ENCODE measurements around the gene GPS1.

Gene GPS1

GRCh38 chr17:82059272-82060000 is 7.7 kb downstream of the GPS1 start:
- no peak for DNase-seq (ENCODE audit: low spot score)

- no peak for DNase-seq (ENCODE audit: low spot score)
Observed at GRCh38 chr17:82060001-82060380, 8.3 kb downstream of the GPS1 start.

DNA sequence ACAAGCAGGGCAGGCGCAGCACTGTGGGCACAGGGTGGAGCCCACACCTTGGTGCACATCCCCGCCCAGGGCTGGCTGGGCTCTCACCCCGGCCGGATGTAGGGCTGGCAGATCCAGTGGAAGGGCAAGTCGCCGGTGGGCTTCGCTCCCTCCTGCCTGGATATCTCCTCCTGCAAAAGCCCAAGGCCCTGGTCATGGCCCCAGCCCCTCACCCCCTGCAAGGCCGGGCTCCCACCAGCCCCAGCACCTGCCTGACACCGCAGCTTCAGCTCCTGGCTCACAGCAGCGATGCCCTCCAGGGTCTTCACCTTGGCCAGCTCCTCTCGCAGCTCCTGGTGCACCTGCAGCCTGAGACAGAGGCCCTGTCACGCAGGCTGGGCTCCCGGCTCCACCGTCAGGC is 8.9 kb downstream of the GPS1 start:
- no peak for DNase-seq (ENCODE audit: low spot score)

GRCh38 chr17:82061047-82061925 is 9.6 kb downstream of the GPS1 start:
- no peak for DNase-seq (ENCODE audit: low spot score)

DNA sequence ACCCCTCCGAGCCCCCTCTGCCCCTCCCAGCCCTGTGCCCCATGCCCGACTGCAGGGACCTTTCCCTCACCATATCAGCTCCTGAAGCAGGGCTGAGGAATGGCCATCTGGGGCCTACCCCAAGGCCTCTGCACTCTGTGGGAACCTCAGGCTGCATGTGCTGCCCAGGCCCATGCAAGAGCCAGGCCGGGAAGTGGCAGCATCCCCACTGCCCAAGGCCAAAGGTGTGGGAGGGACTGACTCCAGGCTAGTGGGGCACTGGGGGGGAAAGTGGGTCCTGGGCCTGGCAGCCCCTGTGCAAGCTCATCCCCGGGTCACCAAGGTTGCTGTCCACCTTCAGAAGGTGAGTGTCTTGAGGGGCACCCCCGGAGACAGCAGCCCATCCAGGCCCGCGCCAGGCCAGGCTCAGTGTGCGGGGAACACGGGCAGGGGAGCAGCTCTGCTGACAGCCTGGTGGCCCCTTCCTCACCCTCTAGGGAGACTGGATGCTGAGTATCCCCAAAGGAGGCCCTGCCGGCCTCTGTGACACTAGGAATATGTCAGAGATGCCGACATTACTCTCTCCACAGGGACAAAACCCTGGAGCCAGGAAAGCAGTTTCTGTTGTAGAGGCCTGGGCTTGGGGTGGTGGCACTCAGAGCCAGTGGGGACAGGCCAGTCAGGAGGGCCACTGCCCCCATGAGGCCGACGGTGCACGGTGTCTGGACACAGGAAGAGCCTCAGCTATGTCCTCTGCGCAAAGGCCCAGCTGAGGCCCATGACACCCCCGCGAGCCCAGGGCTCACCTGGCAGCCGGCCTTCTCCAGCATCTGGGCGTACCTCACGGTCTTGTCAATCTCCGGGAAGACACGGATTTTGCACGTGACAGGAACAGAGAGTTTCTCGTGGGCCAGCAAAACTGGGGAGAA is 10.6 kb downstream of the GPS1 start:
- DNase-seq (ENCODE audit: low spot score) = no peak

GRCh38 chr17:82062984-82063368 is 11.3 kb downstream of the GPS1 start:
- no peak for DNase-seq (ENCODE audit: low spot score)

DNA sequence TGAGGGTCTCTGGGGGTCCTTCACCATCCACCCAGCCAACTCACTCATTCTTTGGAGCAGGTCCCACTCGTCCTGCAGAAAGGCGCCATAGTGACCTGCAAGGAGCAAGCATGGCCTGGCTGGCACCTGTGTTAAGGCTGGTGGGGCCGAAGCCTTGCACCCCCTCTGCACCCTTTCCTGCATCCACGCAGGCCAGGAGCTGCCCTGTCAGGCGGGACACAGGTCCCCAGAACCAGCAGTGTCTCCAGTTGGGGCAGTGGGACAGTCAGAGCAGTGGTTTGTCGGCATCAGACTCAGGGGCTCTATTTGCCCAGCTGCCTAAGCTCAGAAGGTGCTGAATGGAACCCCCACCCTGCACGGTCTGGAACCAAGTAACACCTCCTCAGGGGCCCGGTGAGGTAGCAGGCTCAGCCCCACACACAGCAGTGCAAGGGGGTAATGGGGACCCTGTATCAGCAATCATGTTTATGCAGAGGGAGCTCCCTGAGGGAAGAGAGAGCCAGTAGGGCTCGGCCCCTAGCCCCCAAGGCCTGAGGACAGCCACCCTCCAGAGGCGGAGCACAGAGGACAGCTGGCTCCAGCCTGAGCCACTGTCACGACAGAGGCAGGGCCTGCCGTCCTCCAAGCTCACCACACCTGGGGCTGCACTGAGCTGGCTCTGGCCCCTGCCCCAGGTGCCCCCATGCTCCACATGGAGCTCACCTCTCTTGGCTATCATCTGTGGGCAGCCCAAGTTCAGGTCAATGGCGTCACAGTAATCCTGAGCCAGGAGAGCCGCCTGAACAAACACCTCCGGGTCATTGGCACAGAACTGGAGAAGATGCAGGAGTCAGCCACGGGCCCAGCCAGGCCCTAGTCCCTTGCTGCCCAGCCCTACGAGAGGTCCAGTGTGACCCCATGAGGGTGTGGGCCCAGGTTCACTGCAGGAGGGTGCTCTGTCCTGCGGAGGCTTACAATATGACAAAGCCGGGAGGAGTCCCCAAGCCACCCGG is 12.0 kb downstream of the GPS1 start:
- DNase-seq (ENCODE audit: low spot score) = no peak

DNA sequence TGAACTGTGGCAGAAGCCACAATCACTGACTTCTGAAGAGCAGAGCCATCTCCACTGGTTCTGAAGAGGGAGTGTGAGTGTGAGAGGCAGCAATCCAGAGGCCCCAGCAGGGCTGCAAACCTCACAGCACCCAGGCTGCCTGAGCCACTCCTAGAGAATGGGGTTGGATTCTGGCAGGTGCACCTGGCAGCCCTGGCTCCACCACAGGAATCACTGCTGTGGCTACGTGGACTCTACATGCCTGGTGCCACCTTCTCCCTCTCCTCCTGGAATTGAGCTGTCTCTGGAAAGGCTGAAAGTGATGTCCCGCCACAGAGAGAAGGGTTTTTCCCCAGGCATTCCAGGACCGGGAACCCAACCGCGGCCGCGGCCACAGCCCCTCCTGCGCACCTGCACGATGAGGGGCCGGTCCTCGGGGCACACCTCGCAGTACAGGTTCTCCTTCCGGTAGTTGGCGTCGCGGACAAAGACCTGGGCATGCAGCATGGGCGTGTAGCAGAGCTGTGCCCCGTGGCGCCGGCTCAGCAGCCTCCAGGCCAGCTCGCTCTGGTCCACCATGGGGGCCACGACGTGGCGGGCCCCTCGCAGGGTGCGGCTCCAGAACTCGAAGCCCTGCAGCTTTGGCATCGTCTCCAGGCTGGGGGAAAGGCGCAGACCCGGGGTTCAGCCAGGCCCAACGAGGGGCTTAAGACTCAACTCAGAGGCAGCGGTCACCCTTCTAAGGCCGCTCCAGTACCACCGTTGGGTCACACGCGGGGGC is 12.9 kb downstream of the GPS1 start:
- DNase-seq (ENCODE audit: low spot score) = no peak

DNA sequence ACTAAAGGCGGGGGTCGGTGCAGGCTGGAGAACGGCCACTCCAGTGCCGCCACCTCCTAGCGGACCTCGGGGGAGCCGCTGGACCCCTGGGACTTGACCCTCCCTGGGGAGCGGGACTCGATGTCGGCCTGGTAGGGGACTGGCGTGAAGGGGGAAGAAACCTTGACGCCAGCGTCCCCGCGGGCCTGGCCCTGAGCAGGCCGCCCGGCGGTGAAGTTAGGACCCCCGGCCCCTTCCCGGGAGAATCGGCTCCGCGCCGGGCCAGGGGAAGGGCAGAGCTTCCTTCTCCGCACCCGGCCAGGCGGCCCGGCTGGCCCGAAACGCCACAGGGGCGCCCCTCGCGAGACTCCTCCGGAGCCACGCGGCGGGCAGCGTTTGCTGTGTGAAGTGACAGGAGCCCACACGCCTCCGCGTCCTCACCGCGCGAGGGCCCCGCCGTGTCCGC is 13.5 kb downstream of the GPS1 start:
- peak; percentile 55 for DNase-seq (ENCODE audit: low spot score)

GRCh38 chr17:82065638-82066303 is 14.1 kb downstream of the GPS1 start, which contains the start of gene DUS1L:
DUS1L (minus strand) TSS chr17:82065804; CDS start chr17:82065059, 745 bp downstream.
- peak; percentile 54 for DNase-seq (ENCODE audit: low spot score)

DNA sequence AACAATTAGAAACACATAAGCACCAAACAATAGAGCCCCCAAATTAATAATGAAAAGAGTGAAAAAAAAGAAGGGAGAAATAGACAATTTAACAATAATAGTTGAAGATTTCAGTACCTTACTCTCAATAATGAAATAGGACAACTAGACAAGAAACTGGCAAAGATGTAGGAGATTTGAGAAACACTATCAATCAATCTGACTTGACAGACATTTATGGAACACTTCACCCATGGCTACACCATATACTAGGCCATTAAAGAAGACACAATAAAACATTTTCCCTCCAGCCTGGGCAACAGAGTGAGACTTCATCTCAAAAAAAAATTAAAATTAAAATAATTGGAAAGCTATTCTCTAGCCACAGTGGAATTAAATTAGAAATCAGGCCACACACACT is 18.9 kb downstream of the GPS1 start:
- no peak for DNase-seq (ENCODE audit: low spot score)

- DNase-seq (ENCODE audit: low spot score) = no peak
Observed at GRCh38 chr17:82072827-82073226, 21.1 kb downstream of the GPS1 start.

- no peak for DNase-seq (ENCODE audit: low spot score)
Observed at GRCh38 chr17:82073446-82073845, 21.7 kb downstream of the GPS1 start.

DNA sequence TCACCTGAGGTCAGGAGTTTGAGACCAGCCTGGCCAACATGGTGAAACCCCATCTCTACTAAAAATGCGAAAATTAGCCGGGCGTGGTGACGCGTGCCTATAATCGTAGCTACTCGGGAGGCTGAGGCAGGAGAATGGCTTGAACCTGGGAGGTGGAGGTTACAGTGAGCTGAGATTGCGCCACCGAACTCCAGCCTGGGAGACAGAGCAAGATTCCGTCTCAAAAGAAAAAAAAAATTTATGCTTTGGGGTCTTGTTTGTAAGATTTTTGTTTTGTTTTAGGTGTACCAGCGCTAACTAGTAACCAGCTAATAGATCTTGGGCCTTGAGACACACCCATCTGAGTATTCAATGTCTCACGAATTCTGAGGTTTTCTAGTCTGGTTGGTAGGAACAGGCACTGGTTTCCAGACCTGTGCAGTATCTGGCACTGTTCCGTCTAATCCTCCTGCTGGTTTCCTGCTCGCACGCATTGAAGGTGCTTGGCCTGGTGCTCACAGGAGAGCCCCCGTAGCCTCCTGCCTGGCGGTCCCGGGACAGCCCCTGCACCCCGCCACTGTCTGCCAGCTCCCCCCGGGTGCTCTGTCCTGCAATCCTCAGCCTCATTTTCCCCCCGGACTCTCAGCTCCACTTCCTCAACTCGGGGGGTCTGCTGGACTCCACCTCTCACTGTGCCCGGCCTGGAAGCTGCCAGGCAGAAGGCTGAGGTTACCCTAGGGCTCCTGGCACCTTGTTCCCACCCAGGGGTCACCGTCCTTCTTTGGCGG is 24.5 kb downstream of the GPS1 start:
- DNase-seq (ENCODE audit: low spot score) = no peak

DNA sequence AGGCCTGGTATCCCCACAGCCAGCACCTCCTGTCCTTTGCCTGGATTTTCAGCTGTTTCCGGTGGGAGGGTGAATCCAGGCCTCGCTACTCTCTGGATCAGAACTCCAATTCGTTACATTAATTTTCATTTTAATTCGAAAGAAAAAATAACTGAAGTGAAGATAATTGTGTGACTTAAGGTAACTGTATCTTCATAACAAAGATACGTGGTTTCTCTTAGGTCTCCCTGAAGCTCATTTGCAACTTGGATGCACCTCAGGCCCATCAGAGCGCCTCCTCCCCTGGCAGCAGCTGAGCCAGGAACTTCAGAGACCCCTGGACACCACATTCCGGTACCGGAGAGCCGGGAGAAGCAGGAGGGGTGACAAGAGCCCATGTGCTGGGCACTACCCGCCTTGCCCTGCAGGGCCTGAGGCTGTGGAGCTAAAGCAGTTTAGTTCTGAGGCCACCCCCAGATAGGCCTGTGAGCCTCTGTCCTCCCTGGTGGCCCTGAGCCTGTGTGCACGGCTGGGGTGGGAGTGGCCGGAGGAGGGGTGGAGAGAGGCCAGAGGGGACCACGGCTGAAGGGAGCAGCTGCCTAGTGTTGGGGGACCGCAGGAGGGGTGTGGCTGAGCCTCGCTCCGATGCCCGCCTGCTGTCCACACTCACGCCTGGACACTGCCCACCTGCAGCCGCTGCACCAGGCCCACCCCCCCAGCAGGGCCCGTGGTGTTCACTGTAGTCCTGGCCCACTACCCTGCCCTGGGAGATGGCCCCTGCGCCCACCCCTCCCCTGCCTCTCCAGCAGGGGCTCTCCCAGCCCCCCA is 25.3 kb downstream of the GPS1 start:
- no peak for DNase-seq (ENCODE audit: low spot score)

- no peak for DNase-seq (ENCODE audit: low spot score)
Observed at GRCh38 chr17:82077617-82078358, 26.1 kb downstream of the GPS1 start.

GRCh38 chr17:82078433-82078832 is 26.7 kb downstream of the GPS1 start:
- DNase-seq (ENCODE audit: low spot score) = no peak

All from NAMALWA (cell line).